ENCODE data around the gene GLRA1.
"Not testable (repeated sequence)": the region's sequence is repeated elsewhere in the genome, so short reads cannot be mapped to it uniquely, and the experiment has no call there.

Gene GLRA1

DNA sequence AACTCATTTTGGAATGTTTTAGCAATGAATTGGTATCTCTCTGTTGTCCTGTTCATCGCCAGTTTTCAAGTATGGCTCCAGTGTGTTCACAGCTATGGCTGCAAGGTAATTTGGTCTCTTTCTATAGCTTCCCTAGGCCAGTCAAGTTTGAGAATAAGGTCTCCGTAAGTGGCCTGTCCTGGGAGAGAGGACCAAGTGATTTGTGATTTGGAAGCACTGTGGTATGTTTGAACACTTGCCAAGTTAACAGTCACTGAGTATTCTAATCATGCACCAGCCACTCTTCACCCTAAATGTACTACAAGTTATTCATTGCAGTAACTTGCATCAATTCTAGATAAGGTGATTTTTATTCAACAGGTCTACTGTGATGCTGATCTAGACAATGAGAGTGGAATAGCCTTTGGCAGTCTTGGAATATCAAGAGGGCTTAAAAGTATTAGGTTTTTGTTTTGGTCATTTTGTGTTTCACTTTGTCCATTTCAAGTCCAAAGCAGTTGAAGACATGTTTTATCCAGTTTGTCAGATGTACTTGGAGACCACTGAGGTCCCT lies 111.8 kb downstream of the GLRA1 start:
- DNase-seq: no peak

DNA sequence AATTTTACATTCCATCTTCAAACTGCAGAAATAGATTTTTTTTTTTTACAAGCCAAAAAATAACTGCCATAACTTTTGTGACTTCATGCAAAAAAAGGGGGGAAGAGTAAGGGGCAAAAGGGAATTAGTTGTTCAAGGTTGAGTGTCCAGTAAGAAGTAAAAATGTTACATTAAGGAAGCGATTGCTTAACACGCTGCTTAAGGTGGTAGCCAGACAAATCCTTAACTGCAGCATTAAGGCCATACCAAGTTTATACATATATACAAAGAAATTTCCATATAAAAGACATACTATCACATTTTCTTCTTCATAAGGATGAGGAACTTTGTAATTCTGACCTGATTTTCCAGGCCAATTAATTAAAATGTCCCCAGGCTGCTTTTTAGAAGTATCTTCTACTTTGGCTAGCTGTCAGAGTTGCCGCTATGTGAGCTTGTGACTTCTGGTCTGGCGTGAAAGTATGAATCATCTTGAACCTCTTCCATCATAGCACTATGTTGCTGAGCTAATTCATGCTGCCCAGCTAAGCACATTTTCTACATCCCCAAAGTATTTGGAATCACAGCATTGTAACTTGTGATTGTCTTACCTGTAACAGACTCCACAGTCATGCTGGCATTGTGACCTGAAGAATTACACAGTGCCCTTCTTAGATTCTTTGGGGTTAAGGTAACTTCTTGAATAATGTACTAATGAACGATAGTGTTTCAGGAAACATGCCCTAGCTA lies 112.9 kb downstream of the GLRA1 start:
- DNase-seq: no peak

DNA sequence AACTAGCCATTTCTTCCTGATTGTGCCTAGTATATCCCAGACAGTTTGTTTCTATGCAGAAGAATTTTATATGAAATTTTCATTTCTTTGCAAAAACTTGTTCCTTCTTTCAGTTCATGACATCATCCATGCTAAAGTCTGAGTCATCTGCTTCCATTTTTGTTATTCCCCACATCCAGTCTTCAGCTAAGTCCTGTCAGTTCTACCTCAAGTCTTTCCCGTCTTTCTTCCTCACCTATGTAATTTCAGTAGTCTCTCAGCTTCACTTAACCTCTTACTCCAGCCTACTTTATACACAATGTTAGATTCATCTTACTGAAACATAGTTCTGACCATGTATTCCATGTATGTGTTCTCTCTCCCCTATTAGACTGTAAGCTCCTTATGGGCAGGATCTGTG lies 113.8 kb downstream of the GLRA1 start:
- no peak for DNase-seq

DNA sequence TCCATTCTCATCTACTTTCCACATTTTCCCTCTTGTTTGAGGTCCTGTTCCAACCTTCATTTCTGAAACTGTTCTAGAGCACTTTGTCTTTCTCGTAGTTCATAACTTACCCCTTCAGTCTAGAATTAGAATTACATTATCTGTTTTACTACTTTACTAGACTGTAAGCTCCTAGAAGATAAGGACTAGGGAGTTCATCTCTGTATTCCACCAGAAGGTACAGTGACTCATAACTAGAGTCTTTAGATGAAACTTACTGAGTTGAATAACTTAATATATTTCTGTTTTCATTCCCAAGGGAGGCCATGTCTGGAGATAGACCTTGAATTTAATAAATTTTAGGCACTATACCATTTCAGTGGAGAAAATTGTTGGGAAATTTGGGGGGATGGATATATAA lies 114.2 kb downstream of the GLRA1 start:
- no peak for DNase-seq

DNA sequence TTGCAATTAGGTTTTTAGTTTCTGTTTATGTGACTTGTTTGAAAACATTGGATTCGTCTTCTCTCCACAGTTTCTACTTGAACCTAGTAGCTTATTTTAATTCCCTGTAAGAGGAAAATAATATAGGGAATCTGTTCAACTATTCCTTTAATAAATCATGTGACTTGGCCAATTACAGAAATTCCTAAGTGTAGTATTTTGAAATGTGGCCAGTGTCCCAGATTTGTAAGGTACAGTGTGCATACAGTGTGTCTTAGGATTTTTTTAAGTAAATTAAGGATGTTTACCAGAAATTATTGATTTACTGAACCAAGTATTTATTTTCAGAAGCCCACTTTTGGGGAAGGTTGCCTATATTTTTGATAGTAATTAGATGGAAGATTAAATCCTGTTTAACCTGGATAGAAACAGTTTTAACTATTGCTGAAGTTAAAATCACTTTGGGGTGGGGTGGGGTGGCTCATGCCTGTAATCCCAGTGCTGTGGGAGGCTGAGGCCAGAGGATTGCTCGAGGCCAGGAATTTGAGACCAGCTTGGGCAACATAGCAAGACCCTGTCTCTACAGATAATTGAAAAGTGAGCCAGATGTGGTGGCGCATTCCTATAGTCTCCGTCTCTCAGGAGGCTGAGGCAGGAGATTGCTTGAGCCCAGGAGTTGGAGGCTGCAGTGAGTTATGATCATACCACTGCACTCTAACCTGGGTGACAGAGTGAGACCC lies 116.0 kb downstream of the GLRA1 start:
- no peak for DNase-seq

DNA sequence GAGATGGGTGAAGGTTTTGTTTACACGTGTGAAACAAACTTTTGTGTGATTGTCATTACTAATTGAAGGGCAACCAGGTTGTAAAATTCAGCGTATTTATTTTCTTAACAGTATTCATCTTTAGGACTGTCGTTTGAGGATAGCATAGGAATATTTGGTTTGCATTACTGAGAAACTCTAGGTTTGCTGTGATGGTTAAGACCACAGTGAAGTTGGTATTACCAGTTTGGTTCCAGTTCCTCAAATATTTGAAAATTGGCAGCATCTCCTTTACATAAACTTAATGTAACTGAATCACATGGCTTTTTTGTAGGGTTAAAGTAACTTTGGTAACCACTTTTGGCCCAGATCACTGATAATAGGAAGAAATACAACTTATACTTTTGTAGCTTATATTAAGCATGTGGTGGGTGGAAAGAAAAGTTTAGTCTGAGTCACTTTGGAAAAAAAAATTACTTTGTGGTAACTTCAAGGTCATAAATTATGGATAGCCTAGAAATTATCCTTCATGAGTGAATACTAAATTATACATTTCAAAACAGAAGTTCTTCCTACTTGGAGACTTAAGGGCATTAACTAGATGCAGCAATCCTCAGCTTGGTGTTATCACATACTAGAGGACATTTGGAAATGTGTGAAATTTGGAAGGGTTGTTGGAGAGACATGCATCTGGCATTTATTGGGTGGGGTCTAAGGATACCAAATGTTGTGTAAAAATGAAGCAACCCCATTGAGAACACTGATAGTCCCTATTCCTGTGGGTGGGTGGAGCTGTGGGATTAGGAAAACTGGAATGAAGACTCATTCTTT lies 119.0 kb downstream of the GLRA1 start:
- DNase-seq: no peak

DNA sequence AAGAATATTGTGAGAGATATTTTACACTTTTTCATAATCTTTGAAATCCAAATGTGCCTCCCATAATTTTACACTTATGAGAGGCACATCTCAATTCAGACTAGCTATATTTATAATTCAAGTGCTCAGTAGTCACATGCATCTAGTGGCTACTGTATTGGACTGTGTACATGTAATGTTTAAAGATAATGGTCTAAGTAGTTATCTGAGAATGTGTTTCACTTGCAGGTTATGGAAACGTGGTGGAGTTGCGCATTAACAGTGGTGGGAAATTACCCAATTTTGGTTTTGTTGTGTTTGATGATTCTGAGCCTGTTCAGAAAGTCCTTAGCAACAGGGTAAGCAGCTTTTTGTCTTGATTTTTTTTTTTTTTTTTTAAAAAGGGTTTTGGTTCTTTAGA lies 124.1 kb downstream of the GLRA1 start:
- no peak for DNase-seq

DNA sequence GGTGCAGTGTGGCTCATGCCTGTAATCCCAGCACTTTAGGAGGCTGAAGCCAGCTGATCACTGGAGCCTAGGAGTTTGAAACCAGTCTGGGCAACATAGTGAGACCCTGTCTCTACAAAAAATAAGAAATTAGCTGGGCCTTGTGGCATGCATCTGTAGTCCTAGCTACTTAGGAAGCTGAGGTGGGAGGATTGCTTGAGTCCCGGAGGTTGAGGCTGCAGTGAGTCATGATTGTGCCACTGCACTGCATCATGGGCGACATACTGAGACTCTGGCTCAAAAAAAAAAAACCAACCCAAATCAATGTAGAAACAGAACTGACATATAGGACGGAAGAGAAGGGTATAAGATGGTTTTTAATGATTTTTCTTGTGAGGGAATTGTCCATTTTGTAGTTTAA lies 125.2 kb downstream of the GLRA1 start:
- no peak for DNase-seq

DNA sequence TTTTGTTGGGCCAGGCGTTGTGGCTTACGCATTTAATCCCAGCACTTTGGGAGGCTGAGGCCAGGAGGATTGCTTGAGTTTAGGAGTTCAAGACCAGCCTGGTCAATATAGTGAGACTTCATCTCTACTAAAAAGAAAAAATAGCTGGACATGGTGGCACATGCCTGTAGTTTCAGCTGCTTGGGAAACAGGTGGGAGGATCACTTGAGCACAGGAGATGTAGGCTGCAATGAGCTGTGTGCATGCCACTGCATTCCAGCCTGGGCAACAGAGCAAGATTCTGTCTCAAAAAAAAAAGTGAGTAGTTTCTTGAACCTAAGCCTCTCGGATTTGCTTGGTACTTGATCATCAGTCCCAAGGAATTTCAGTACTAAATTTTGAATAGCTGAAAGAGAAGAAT lies 126.0 kb downstream of the GLRA1 start:
- DNase-seq: no peak

DNA sequence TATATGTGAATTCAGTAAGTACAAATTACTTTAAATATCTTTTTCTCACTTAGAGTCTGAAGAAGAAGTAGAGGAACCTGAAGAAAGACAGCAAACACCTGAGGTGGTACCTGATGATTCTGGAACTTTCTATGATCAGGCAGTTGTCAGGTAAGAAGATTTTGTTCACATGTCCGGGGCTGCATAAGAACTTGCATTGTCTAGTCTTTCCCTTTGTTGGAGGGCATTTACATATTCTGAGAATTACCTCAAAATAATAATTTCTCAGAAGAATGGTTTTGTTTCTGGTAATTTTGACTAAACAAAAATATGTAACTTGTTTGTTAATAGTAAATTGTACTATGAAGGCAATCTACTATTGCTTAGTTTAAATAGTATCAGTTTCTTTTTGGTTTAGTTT lies 129.2 kb downstream of the GLRA1 start:
- no peak for DNase-seq

DNA sequence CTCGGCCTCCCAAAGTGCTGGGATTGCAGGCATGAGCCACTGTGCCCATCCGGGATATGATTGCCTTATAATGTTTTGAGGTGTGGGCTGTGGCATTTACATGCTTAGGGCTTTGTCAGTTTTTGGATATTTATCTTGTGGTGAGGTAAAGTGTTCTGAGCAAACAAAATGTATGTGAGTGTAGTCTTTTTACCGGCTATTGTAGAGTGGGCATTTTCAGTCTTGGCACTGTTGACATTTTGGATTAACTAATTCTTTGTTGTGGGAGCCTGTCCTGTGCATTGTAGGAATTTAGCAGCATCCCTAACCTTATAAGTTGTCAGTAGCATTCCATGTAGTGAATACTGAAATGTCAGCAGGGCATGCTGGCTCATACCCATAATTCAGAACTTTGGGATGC lies 131.3 kb downstream of the GLRA1 start:
- no peak for DNase-seq

DNA sequence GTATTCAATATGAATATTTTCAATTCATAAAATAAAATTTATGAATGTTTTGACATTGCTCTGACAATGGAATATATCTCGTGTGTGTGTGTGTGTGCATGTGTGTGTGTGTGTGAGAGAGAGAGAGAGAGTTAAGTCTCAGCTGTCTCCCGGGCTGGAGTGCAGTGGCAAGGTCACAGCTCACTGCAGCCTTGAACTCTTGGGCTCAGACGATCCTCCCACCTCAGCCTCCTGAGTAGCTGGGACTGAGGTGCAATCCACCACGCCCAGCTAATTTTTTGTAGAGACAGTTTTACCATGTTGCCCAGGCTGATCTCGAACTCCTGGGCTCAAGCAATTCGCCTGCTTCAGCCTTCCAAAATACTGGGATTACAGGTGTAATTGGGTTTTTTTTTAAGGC lies 136.8 kb downstream of the GLRA1 start:
- no peak for DNase-seq

DNA sequence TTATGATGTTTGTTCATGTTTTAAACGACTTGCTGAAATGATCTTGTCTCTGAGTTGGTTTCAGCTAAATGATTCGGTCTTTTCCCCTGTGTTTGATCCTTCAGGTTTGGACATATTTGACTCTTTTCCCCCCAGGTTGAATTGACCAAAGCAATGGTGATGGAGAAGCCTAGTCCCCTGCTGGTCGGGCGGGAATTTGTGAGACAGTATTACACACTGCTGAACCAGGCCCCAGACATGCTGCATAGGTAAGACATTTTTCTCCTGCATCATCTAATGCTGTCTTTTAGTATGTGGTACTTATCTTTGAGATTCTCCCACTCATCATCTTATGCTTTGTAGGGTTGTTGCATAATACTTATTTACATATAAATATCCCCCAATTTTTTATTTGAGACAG lies 138.2 kb downstream of the GLRA1 start:
- DNase-seq: no peak

DNA sequence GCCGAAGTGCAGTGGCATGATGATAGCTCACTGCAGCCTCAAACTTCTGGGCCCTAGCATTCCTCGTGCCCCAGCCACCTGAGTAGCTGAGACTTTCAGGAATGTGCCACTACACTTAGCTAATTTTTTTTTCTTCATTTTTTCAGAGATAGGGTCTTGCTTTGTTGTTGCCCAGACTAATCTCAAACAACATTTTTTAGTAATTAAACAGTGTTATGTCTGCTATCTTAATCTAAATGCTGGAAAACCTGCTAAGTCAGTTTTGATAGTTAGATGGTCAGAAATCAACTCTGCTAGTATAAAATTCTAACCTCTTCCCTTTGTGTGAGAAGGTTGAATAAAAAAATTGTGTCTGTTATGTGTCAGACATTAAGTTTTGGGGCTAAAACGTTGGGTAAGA lies 140.5 kb downstream of the GLRA1 start:
- DNase-seq: no peak

DNA sequence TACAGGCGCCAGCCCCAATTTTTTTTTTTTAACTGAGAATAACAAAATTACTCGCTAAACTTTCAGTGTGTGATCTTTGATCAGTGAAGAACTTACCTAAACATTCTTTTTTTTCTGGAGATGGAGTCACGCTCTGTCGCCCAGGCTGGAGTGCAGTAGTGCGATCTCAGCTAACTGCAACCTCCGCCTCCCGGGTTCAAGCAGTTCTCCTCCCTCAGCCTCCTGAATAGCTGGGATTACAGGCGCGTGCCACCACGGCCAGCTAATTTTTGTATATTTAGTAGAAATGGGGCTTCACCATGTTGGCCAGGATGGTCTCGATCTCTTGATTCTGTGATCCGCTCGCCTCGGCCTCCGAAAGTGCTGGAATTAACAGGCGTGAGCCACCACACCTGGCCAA lies 141.0 kb downstream of the GLRA1 start:
- DNase-seq: not testable (repeated sequence)

DNA sequence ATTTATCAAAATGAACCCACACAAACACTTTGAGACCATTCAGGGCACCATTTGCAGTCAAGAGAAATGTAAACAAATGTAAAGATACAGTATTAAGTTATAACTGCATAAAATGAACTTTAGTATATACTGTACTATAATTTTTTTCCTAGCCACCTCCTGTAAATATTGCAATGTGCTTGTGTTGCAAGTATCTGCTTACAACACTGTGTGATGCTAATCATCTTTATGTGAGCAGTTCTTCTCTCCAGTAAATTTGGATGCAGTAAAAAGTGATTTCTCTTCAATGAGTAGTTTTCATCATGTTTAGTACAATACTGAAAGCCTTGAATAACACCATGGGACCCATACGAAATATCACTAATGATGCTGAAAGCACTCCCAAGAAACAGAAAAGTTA lies 143.4 kb downstream of the GLRA1 start:
- no peak for DNase-seq

DNA sequence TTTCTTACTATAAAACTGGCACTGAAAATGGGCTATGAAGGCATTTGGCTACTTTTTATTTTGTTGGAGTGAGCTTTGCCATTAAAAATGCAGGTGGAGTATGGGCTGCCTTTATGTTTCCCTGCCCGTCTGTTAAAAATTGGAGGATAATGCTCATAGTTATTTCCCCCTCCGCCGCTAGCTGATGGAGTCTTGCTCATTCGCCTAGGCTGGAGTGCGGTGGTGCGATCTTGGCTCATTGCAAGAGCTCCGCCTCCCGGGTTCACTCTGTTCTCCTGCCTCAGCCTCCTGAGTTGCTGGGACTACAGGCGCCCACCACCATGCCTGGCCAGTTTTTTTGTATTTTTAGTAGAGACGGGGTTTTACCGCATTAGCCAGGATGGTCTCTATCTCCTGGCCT lies 144.3 kb downstream of the GLRA1 start:
- no peak for DNase-seq

DNA sequence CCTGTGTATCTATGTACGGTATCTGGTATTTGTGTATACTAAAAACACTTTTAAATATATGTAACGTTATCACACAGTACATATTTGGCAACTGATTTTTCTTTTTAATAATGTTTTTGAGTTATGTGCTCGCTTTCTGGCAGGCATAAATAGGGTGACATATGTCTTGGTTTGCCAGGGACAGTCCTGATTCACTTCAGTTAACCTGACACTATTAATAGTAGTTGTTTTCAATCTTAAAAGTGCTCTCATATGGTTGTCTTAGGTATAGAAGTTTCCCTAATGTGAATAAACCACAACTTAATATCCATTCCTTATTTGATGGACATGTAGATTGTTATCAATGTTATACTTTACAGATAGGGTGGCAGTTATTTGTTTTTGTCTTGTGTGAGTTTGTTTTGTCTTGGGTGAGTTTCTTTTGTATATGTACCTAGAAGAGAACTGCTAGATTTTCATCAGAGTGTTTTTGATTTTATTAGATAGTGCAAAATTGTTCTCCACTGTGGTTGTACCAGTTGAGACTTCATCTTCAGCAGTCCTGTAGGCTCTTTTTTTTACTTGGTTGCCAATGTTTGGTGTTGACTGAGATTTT lies 145.0 kb downstream of the GLRA1 start:
- no peak for DNase-seq

DNA sequence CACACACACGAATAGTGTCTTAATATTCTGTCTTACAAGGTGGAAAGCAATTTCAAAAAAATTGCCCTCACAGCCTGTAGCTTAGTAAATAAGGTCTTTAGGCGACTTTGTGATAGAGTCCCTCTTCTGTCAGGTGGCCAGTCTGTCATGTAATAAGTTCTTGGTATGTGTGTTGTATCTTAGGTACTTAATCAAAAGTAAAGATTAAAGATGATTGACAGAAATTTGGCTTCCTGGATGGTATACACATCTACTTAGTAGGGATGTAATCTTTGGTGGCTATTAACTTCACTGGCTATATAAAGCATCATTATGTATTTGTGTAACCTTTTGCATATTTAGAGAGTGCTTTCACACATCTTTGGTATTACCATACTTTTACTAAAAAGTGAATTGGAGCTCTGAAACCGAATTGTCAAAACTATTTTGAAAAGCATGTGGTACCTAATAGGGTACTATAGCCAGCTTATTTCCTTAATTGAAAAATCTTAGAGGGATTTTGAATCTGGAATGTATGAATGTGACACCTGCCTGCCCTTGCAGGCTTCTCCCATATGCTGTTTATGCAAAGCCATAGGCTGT lies 149.5 kb downstream of the GLRA1 start:
- DNase-seq: no peak

DNA sequence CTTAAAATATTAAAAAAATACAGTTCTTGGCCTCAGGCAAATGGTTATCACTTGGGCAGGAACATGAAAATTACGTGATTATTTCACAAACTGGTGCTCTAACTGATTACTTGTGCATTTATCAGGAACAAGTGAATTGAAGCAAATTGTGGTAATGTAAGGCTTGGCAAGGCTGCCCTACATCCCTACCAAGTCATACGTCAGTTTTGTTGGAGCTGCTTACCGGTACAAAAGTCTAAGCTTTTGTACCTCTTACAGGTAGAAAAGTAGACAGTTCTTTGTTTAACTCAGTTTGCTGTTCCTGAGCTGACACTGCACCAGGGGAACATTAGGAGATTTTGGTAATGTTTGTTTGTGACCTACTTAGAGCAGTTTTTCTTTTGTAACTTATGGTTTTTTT lies 150.7 kb downstream of the GLRA1 start:
- no peak for DNase-seq

DNA sequence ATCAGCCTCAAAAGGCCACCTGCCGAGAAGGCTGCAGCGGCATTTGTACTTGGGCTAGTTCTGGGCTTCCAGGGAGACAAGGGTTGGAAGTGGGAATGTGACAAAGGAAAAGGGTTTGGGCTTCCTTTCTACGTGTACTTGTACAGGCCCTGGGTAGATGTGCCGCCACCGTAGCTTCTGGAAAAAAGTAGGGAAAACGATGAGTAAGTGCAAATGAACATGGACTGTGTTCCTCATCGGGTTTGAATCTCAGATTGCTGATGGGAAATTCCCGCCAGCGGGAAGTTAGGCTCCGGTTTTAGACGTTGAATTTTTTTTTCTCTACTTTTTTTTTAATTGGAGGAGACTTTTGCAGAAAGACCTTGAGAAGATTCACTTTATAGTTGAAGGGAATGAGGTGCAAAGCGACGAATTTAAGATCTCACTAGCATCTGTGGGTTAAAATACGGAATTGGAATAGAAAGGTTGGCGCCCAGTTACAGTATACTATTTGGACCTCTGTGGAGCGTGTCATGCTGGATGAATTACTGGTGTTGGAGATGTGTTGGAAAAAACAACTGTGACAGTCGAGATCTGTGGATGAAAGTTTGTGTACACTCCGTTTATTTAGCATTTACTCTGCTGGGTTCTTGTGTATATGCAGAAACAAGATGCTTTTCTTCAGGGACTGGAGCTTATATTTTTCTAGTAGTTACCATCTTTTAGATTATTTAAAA lies 151.6 kb downstream of the GLRA1 start:
- DNase-seq: no peak

Data from NCI-H1694 (cell line).